ENCODE data around the gene LMO7.

DNA sequence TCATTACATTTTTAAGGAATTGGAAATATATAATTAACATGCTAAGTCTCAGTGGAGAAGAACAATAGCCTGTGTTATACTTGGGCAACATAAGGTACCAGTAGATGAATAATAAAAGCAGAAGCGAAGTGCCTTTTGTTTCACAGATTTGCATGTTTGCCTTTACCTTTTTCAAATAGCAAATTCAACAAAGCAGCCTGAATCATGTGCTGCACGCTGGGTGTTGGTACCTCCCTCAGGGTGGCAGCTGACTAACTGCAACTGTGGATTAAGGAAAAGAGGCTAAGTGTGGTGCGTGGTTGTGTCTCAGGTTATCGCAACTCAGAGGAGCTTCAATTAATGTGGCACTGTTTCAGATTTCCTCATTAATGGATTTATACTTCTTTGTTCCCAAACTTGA is 189.0 kb downstream of the LMO7 start:
- TF ChIP-seq POLR2A (IDR thresholded peaks at IDR 0.05), result no peak
- TF ChIP-seq, protein P1, sequence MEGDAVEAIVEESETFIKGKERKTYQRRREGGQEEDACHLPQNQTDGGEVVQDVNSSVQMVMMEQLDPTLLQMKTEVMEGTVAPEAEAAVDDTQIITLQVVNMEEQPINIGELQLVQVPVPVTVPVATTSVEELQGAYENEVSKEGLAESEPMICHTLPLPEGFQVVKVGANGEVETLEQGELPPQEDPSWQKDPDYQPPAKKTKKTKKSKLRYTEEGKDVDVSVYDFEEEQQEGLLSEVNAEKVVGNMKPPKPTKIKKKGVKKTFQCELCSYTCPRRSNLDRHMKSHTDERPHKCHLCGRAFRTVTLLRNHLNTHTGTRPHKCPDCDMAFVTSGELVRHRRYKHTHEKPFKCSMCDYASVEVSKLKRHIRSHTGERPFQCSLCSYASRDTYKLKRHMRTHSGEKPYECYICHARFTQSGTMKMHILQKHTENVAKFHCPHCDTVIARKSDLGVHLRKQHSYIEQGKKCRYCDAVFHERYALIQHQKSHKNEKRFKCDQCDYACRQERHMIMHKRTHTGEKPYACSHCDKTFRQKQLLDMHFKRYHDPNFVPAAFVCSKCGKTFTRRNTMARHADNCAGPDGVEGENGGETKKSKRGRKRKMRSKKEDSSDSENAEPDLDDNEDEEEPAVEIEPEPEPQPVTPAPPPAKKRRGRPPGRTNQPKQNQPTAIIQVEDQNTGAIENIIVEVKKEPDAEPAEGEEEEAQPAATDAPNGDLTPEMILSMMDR (IDR thresholded peaks at IDR 0.05), result no peak
